ENCODE results near the gene FAM200B. TPM values are rescaled to one million over a fixed set of nuclear protein-coding genes. Genes with fewer than 3 reads are reported as not detected.

Gene FAM200B
- total RNA-seq, 2 donors from 2014 or later = 15.6 to 20.8 TPM

- H3K4me3 ChIP-seq = no peak overlapping the region
- DNase-seq (peak in 1 of 4 donors; percentile 26), ATAC-seq (no peak)
Observed at GRCh38 chr4:15665753-15666365, 15.8 kb upstream of the FAM200B start.

GRCh38 chr4:15667006-15667405 lies 14.6 kb upstream of the FAM200B start:
- no peak for DNase-seq
- Histone ChIP-seq H3K27me3 (no peaks in the 10 kb centered on the region), H3K4me3 (no peak overlapping the region), H3K9me3 (no peaks in the 10 kb centered on the region), H3K27ac (no peak overlapping the region), H3K4me1 (no peaks in the 10 kb centered on the region), H3K36me3 (replicated peaks in 1 of 2; ENCODE audit: insufficient read depth in 1 of 2, low read depth in 2 of 2) (no peaks in the 10 kb centered on the region)
- no peak for ATAC-seq
- WGBS, 2 donors = 85 to 86% methylated on average over 4 of the region's 4 CpGs
- intact Hi-C loops (cut with DNase I) = no loop called here
- TF ChIP-seq POLR2A (IDR thresholded peaks at IDR 0.05) (no peak), CTCF (IDR thresholded peaks at IDR 0.05) (no peak)

More at GRCh38 chr4:15665753-15666365, 15.8 kb upstream of the FAM200B start:
- peak overlapping the region in 1 of 4 donors; percentile 52 for H3K27ac ChIP-seq
- intact Hi-C loops (cut with DNase I) = no loop called here
- H3K9me3 ChIP-seq = no peaks in the 10 kb centered on the region
- 87 to 92% methylated on average over 3 of the region's 3 CpGs for WGBS, 2 donors
- no peak for TF ChIP-seq POLR2A (IDR thresholded peaks at IDR 0.05)
- no peak for TF ChIP-seq CTCF (IDR thresholded peaks at IDR 0.05)
- H3K27me3 ChIP-seq = no peaks in the 10 kb centered on the region
- H3K36me3 ChIP-seq (replicated peaks in 1 of 2; ENCODE audit: insufficient read depth in 1 of 2, low read depth in 2 of 2) = no peaks in the 10 kb centered on the region
- no peaks in the 10 kb centered on the region for H3K4me1 ChIP-seq

- Histone ChIP-seq H3K36me3 (replicated peaks in 1 of 2; ENCODE audit: insufficient read depth in 1 of 2, low read depth in 2 of 2) (no peaks in the 10 kb centered on the region), H3K27ac (no peak overlapping the region), H3K27me3 (no peaks in the 10 kb centered on the region), H3K4me3 (no peak overlapping the region), H3K9me3 (no peaks in the 10 kb centered on the region), H3K4me1 (no peaks in the 10 kb centered on the region)
- WGBS, 2 donors = 75 to 88% methylated on average over 1 of the region's 1 CpG
- no peak for ATAC-seq
- intact Hi-C loops (cut with DNase I) = no loop called here
- TF ChIP-seq POLR2A (IDR thresholded peaks at IDR 0.05) (no peak), CTCF (IDR thresholded peaks at IDR 0.05) (no peak)
- no peak for DNase-seq
Observed at GRCh38 chr4:15668566-15669435, 12.8 kb upstream of the FAM200B start.

- H3K4me3 ChIP-seq = no peak overlapping the region
- TF ChIP-seq POLR2A (IDR thresholded peaks at IDR 0.05) (no peak), CTCF (IDR thresholded peaks at IDR 0.05) (no peak)
- 87 to 89% methylated on average over 3 of the region's 3 CpGs for WGBS, 2 donors
- no peak for DNase-seq
- no peak for ATAC-seq
- no peaks in the 10 kb centered on the region for H3K9me3 ChIP-seq
- no peak overlapping the region for H3K27ac ChIP-seq
- no peaks in the 10 kb centered on the region for H3K27me3 ChIP-seq
- no peaks in the 10 kb centered on the region for H3K4me1 ChIP-seq
- H3K36me3 ChIP-seq (replicated peaks in 1 of 2; ENCODE audit: insufficient read depth in 1 of 2, low read depth in 2 of 2) = no peaks in the 10 kb centered on the region
- intact Hi-C loops (cut with DNase I) = no loop called here
Observed at GRCh38 chr4:15670576-15670975, 11.1 kb upstream of the FAM200B start.
